GM12878 (cell line): ENCODE results near the gene EHBP1L1. TPM values are rescaled to one million over a fixed set of nuclear protein-coding genes. Genes with fewer than 3 reads are reported as not detected.

Experiments used
- ATAC-seq: fragments of 200-7000 bp; cut with Tn5 transposase; 3 replicates; pipeline ENCODE4 v1.9.1; 2020; ENCODE audit warnings: mild to moderate bottlenecking, moderate library complexity
- BruUV-seq: library from RNA; stranded (reverse); fragments of 400-500 nt; replicated peaks from 2 replicates; lab custom pipeline; 2021; lab: Mats Ljungman, UMichigan
- CTCF ChIA-PET: fragments of 300-600 bp; sonication (Branson Sonifier 250); formaldehyde crosslinking; extraction: SDS; loops from one replicate; lab custom pipeline; 2021; ENCODE audit warnings: inconsistent platforms; lab: Yijun Ruan, JAX
- POLR2A ChIA-PET: fragments of 350-600 bp; formaldehyde crosslinking; extraction: SDS; loops from one replicate; lab custom pipeline; 2021; ENCODE audit warnings: inconsistent platforms; lab: Charles Lee
- RAD21 ChIA-PET: fragments of 300-600 bp; sonication (Branson Sonifier 250); formaldehyde crosslinking; loops from one replicate; lab custom pipeline; 2023; ENCODE audit warnings: antibody characterized with exemption; ENCODE audit not compliant: unreplicated experiment; lab: Charles Lee
- SMC1A ChIA-PET: fragments of 300-600 bp; sonication (Branson Sonifier 250); formaldehyde crosslinking; loops from one replicate; lab custom pipeline; 2023; ENCODE audit not compliant: unreplicated experiment, uncharacterized antibody; lab: Charles Lee
- DNase-seq: peaks from one replicate; pipeline ENCODE4 v3.0.0-alpha.2; 2011; ENCODE audit warnings: low read depth, low spot score
- FAIRE-seq: peaks from 3 replicates; lab custom pipeline; 2011; peaks lifted over from hg19 to GRCh38; lab: Jason Lieb, UNC
- H2AFZ ChIP-seq: 2 replicates; pipeline ENCODE4 v1.6.0; 2011; ENCODE audit warnings: low read depth, low read length, control low read depth; ENCODE audit not compliant: control insufficient read depth
- H3K27ac ChIP-seq: 2 replicates; pipeline ENCODE4 v1.5.1; 2011; ENCODE audit warnings: control low read depth; ENCODE audit not compliant: control insufficient read depth, insufficient read depth
- H3K27me3 ChIP-seq, 2 experiments: replicated peaks in 1 of 2; 2 replicates each; pipeline versions ENCODE4 v1.6.0 to v1.6.1; 2011; ENCODE audit warnings: low read length in 1 of 2; ENCODE audit not compliant: control insufficient read depth in 2 of 2, insufficient read depth in 2 of 2
- H3K36me3 ChIP-seq, 2 experiments: 2 replicates each; pipeline ENCODE4 v1.5.1; 2011; ENCODE audit warnings: low read length in 1 of 2; ENCODE audit not compliant: control insufficient read depth in 2 of 2, insufficient read depth in 2 of 2
- H3K4me1 ChIP-seq: 2 replicates; pipeline ENCODE4 v1.6.1; 2011; ENCODE audit warnings: mild to moderate bottlenecking, low read length, moderate library complexity, mixed read lengths; ENCODE audit not compliant: control insufficient read depth, insufficient read depth
- H3K4me2 ChIP-seq: 2 replicates; pipeline ENCODE4 v1.6.0; 2011; ENCODE audit warnings: control low read depth; ENCODE audit not compliant: control insufficient read depth, insufficient read depth
- H3K4me3 ChIP-seq: fragments of 200-600 bp; sonication (generic); 2 replicates; pipeline ENCODE4 v1.5.1; 2016
- H3K79me2 ChIP-seq: 2 replicates; pipeline ENCODE4 v1.6.0; 2011; ENCODE audit warnings: low read length; ENCODE audit not compliant: control insufficient read depth, insufficient read depth
- H3K9ac ChIP-seq: 2 replicates; pipeline ENCODE4 v1.8.0; 2011; ENCODE audit warnings: low read length, control low read depth, mixed read lengths; ENCODE audit not compliant: control insufficient read depth, insufficient read depth
- H3K9me3 ChIP-seq: replicated peaks from 3 replicates; pipeline ENCODE4 v1.5.1; 2011; ENCODE audit warnings: mild to moderate bottlenecking, low read length; ENCODE audit not compliant: control insufficient read depth, insufficient read depth
- H4K20me1 ChIP-seq: 2 replicates; pipeline ENCODE4 v1.6.0; 2011; ENCODE audit not compliant: control insufficient read depth, insufficient read depth
- CHD4 ChIP-seq: fragments of 200-600 bp; sonication (generic); IDR thresholded peaks from 2 replicates; pipeline ENCODE4 v1.6.1; 2016; ENCODE audit warnings: mild to moderate bottlenecking
- IRF5 ChIP-seq: fragments of 450-650 bp; IDR thresholded peaks from 2 replicates; pipeline ENCODE4 v1.6.1; 2017; ENCODE audit warnings: borderline replicate concordance
- KAT2A ChIP-seq: conservative IDR thresholded peaks from 2 replicates; pipeline ENCODE4 v1.6.1; 2011; ENCODE audit warnings: low read depth, low read length; ENCODE audit not compliant: control insufficient read depth
- MYB ChIP-seq: fragments of 150-350 bp; IDR thresholded peaks from 2 replicates; pipeline ENCODE4 v1.6.1; 2014; ENCODE audit warnings: mild to moderate bottlenecking, low read depth, low read length, borderline replicate concordance
- TCF7 ChIP-seq: IDR thresholded peaks from 2 replicates; pipeline ENCODE4 v1.6.1; 2014; ENCODE audit warnings: antibody characterized with exemption, borderline replicate concordance
- WGBS: methylation state at CpG from one replicate; pipeline ENCODE4 v1.1.6; 2016; ENCODE audit warnings: low lambda C conversion rate; ENCODE audit not compliant: insufficient replicate concordance, insufficient coverage; ENCODE audit errors: missing lambda C conversion rate; 5-methylcytosine and 5-hydroxymethylcytosine counted together
- in situ Hi-C: fragments of 300-500 bp; cut with MboI; formaldehyde crosslinking; loops from 9 replicates; pipeline ENCODE4 v1.14.3; 2018; ENCODE audit warnings: mixed read lengths
- intact Hi-C: fragments of 100-400 bp; cut with micrococcal nuclease; formaldehyde crosslinking; loops from one replicate; pipeline ENCODE4 v1.14.2; 2022; ENCODE audit not compliant: unreplicated experiment
- polyA plus RNA-seq, 11 experiments: library from polyadenylated mRNA; depleted of rRNA in 4 of 11; unstranded in 6 of 11; stranded (reverse) in 5 of 11; fragments of >200 nt; fragmentation: Nextera tagmentation in 4 of 11; fragmentation: Illumina TruSeq in 1 of 11; extraction: Ambion mirVana in 4 of 11; extraction: Trizol in 1 of 11; gene quantifications; 1 replicate in 1 of 11; 2 replicates in 10 of 11; pipeline versions ENCODE4 v1.2.1 to v1.2.3, GENCODE V29; 2011 to 2016; ENCODE audit warnings: inconsistent platforms in 2 of 11, missing spikeins in 2 of 11, low read depth in 1 of 11
- total RNA-seq, 4 experiments: library from RNA; depleted of rRNA in 3 of 4; stranded (reverse); fragments of >200 nt in 3 of 4; fragmentation: Illumina TruSeq in 1 of 4; extraction: Trizol in 1 of 4; gene quantifications; 2 replicates each; pipeline versions ENCODE4 v1.2.1 to v1.2.3, GENCODE V29; 2013 to 2021
- TF ChIP-seq, protein P1 (sequence below): IDR thresholded peaks from 2 replicates; pipeline ENCODE4 v1.6.1; 2011; ENCODE audit warnings: low read depth, low read length, improper control_type of control experiment, borderline replicate concordance

EHBP1L1 gene
- total and polyA plus RNA-seq, 10 of the 15 experiments (the other 5 are each of a cell fraction or from before 2014, with no cell fraction given): 0.06 to 99.4 (median 32.7) TPM

DNA sequence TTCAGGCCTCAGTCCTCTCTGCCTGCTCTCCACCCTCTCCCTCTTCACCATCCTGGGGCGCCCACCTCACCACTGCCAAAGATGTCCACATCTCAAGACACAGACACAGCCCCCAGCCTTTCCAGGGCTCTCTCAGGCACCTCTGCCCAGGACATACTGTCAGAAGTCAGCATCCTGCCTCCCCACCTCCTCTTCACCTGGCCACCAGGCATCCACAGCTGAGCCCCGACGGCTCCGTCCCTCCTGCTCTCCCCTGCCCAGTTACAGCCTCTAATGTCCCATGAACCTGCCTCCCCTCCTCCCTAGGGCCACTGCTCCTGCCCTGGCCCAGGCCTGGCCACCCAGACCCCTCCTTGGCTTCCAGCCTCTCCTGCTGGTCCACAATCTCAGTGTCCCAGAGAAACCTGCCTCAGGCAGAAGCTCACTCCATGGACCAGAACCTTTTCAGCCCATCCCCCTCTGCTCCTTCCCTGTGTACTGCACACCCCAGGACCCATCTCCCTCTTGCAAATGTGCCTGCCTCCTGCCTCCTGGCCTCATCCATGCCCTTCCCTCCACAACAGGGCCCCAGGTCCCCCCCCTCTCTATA lies 20.9 kb upstream of the EHBP1L1 start:
- in situ Hi-C loops (no loop called here), intact Hi-C loops (no loop called here)
- Histone ChIP-seq H3K4me2 (no peak overlapping the region), H4K20me1 (no peaks in the 10 kb centered on the region), H3K79me2 (no peaks in the 10 kb centered on the region), H3K9ac (no peak overlapping the region), H3K27ac (no peak overlapping the region), H3K9me3 (no peaks in the 10 kb centered on the region), H3K4me3 (no peak overlapping the region), H3K36me3 (no peaks in the 10 kb centered on the region), H3K4me1 (0 out of 2 replicates have a peak, but pooled peaks cover 2% of the 10 kb centered on the region), H3K27me3 (no peaks in the 10 kb centered on the region; a peak in 2 of 4 replicates), H2AFZ (no peak overlapping the region)
- RAD21 ChIA-PET: no interaction called here
- FAIRE-seq (no peak), DNase-seq (no peak), ATAC-seq (no peak)
- no TSS peak for BruUV-seq
- POLR2A ChIA-PET: interaction anchor here (0.7 kb wide), 1 partner anchor 10 kb away, joined by 3 read pairs; no protein-coding TSS in a partner anchor
- TF ChIP-seq, protein P1, sequence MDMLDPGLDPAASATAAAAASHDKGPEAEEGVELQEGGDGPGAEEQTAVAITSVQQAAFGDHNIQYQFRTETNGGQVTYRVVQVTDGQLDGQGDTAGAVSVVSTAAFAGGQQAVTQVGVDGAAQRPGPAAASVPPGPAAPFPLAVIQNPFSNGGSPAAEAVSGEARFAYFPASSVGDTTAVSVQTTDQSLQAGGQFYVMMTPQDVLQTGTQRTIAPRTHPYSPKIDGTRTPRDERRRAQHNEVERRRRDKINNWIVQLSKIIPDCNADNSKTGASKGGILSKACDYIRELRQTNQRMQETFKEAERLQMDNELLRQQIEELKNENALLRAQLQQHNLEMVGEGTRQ: no peak
- TF ChIP-seq MYB (no peak), IRF5 (no peak), TCF7 (no peak), KAT2A (no peak), CHD4 (no peak)
- CTCF ChIA-PET: interaction anchor here (0.6 to 1.6 kb wide), 2 partner anchors 14 to 822 kb away, joined by 3 to 4 read pairs; no protein-coding TSS in a partner anchor
- SMC1A ChIA-PET: interaction anchor here (0.9 to 1.1 kb wide), 2 partner anchors 11 to 18 kb away, joined by 3 read pairs; no protein-coding TSS in a partner anchor
- 72% methylated on average over 4 of the region's 4 CpGs for WGBS
